Activated naive CD8-positive, alpha-beta T cell treated with anti-CD3 and anti-CD28 coated beads, Interleukin-2, amount 10 ng/mL, durations not matched to agents 7 days and 5 days (primary cell): Measurements from ENCODE around the gene NADSYN1. TPM values are rescaled to one million over a fixed set of nuclear protein-coding genes. Genes with fewer than 3 reads are reported as not detected.
"Not testable (repeated sequence)": the region's sequence is repeated elsewhere in the genome, so short reads cannot be mapped to it uniquely, and the experiment has no call there.

Experiments used
- ATAC-seq: fragments of 150-1000 bp; cut with Tn5 transposase; one replicate; pipeline ENCODE4 v1.10.0; 2021; ENCODE audit warnings: low read depth, moderate library complexity
- POLR2A ChIA-PET: fragments of 350-600 bp; sonication (Branson Sonifier 250); formaldehyde crosslinking; loops from one replicate; lab custom pipeline; 2021; ENCODE audit warnings: antibody characterized with exemption; lab: Charles Lee
- DNase-seq: peaks from one replicate; pipeline ENCODE4 v3.0.0; 2021
- H3K27ac Mint-ChIP-seq: one replicate; pipeline ENCODE4 v1.8.0; 2022; ENCODE audit warnings: mild to moderate bottlenecking, mixed read lengths
- H3K27me3 Mint-ChIP-seq: one replicate; pipeline ENCODE4 v1.8.0; 2022; ENCODE audit warnings: mild to moderate bottlenecking, moderate library complexity, mixed read lengths
- H3K36me3 Mint-ChIP-seq: one replicate; pipeline ENCODE4 v1.8.0; 2021; ENCODE audit warnings: mild to moderate bottlenecking, mixed read lengths
- H3K4me1 Mint-ChIP-seq: one replicate; pipeline ENCODE4 v1.8.0; 2021; ENCODE audit warnings: mixed read lengths
- H3K4me3 Mint-ChIP-seq: one replicate; pipeline ENCODE4 v1.8.0; 2022; ENCODE audit warnings: mild to moderate bottlenecking, moderate library complexity, mixed read lengths
- H3K9me3 Mint-ChIP-seq: one replicate; pipeline ENCODE4 v1.8.0; 2021; ENCODE audit warnings: mixed read lengths
- total RNA-seq, 2 experiments: library from RNA; stranded (reverse); gene quantifications; one replicate each; pipeline ENCODE4 v1.2.3, GENCODE V29; 2021

Gene NADSYN1
- total RNA-seq, 2 experiments from 2014 or later = 172 to 186 TPM

DNA sequence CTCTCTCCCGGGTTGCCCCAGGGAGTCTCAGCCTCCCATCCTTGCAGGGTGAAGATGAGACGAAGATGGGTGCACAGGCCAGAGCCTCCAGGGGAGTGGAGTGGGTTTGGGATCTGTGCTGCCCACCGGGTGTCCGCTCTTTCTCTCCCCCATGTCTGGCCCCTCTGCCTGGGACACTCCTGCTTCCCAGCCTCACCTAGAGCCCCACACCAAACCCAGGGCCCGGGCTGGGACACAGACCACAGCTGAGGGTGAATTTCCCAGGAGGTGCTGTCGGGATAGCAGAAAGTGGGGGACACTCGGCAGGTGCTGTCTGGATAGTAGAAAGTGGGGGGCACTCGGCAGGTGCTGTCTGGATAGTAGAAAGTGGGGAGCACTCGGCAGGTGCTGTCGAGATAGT is 49.0 kb downstream of the NADSYN1 start:
- POLR2A ChIA-PET = no interaction called here
- peaks cover 52% of the 10 kb centered on the region for H3K36me3 Mint-ChIP-seq
- ATAC-seq (no peak), DNase-seq (no peak)
- H3K4me3 Mint-ChIP-seq = no peak overlapping the region
- H3K27ac Mint-ChIP-seq = no peak overlapping the region
- no peaks in the 10 kb centered on the region for H3K27me3 Mint-ChIP-seq
- H3K9me3 Mint-ChIP-seq = peaks cover 3% of the 10 kb centered on the region
- peaks cover 6% of the 10 kb centered on the region for H3K4me1 Mint-ChIP-seq

DNA sequence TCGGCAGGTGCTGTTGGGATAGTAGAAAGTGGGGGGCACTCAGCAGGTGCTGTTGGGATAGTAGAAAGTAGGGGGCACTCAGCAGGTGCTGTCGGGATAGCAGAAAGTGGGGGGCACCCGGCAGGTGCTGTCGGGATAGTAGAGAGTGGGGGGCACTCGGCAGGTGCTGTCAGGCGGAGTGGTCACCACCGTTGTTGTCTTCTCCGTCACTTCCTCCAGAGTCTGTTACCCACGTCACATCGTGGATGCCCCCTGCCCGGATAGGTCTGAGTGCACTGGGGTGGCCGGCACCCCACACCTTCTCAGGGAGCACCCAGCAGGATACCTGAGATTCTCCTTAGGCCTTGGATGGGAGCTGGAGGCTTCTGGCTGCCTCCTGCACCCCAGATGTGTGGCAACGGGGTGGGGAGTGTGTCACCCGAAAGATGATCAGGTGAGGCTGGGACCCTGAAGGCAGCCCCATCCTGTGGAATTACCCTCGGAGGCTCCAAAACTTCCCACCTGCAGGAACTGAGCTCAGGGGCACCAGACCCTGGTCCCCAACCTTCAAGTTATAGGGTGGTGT is 50.0 kb downstream of the NADSYN1 start:
- peaks cover 6% of the 10 kb centered on the region for H3K4me1 Mint-ChIP-seq
- H3K4me3 Mint-ChIP-seq = no peak overlapping the region
- no peak overlapping the region for H3K27ac Mint-ChIP-seq
- H3K9me3 Mint-ChIP-seq = peaks cover 4% of the 10 kb centered on the region
- ATAC-seq = no peak
- peaks cover 51% of the 10 kb centered on the region for H3K36me3 Mint-ChIP-seq
- H3K27me3 Mint-ChIP-seq = no peaks in the 10 kb centered on the region
- POLR2A ChIA-PET = no interaction called here
- DNase-seq = no peak

DNA sequence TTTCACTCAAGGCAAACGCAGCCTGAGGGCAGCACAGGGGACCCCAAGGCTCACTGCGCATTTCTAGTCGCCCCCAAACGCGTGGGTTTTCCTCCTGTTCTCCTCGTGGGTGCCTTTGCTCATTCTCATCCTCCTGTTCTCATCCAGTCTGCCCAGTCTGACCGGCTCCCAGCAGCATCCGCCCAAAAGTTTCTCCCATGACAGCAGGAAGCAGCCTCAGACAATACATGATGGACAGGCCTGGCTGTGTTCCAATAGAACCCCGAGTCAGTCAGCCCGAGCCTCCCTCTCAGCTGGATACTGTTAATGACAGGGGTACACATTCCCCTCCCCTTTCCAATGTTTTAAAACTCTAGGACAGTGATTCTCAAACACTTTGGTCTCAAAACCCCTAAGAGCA is 51.5 kb downstream of the NADSYN1 start:
- peaks cover 6% of the 10 kb centered on the region for H3K9me3 Mint-ChIP-seq
- no peaks in the 10 kb centered on the region for H3K4me1 Mint-ChIP-seq
- no peak overlapping the region for H3K4me3 Mint-ChIP-seq
- no peak for ATAC-seq
- no peak for DNase-seq
- H3K27ac Mint-ChIP-seq = no peak overlapping the region
- POLR2A ChIA-PET = no interaction called here
- H3K27me3 Mint-ChIP-seq = no peaks in the 10 kb centered on the region
- peaks cover 42% of the 10 kb centered on the region for H3K36me3 Mint-ChIP-seq

DNA sequence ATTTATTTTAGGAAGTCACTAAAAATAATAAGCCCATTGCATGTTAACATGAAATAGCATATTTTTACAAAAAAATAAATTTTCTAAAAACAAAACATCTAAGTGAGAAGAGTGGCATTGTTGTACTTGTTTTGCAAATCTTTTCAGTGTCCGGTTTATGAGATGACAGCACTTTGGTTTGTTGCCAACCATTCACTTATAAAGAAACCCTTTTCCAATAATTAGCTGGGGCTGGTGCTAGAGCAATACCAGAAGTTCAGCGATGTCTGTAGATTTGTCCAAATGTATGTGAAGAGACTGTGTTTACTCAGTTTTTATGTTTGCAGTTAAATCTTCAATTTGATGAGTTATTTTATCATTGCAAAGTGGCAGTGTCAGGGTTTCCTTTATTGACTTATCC is 52.0 kb downstream of the NADSYN1 start:
- Mint-ChIP-seq H3K9me3 (peaks cover 10% of the 10 kb centered on the region), H3K4me1 (no peaks in the 10 kb centered on the region), H3K4me3 (no peak overlapping the region), H3K27ac (no peak overlapping the region), H3K27me3 (no peaks in the 10 kb centered on the region), H3K36me3 (peaks cover 39% of the 10 kb centered on the region)
- no peak for ATAC-seq
- POLR2A ChIA-PET = no interaction called here
- no peak for DNase-seq

DNA sequence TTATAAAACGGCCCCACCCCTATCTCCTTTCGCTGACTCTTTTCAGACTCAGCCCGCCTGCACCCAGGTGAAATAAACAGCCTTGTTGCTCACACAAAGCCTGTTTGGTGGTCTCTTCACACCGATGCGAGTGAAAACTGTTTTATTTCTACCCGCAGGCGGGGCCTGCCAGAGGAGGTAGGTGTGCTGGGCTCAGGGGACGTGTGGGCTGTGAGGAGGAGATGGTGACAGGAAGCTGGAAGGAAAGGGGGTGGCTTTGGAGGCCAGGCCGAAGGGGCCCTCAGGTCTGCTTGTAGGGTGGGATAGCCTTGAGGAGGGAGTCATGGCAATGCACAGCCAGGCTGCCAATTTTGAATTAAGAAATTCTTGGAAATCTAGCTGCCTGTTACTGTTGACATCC is 52.8 kb downstream of the NADSYN1 start:
- Mint-ChIP-seq H3K27me3 (no peaks in the 10 kb centered on the region), H3K36me3 (peaks cover 33% of the 10 kb centered on the region), H3K4me3 (no peak overlapping the region), H3K9me3 (peaks cover 12% of the 10 kb centered on the region), H3K4me1 (no peaks in the 10 kb centered on the region), H3K27ac (no peak overlapping the region)
- POLR2A ChIA-PET = no interaction called here
- ATAC-seq = no peak
- DNase-seq = no peak

DNA sequence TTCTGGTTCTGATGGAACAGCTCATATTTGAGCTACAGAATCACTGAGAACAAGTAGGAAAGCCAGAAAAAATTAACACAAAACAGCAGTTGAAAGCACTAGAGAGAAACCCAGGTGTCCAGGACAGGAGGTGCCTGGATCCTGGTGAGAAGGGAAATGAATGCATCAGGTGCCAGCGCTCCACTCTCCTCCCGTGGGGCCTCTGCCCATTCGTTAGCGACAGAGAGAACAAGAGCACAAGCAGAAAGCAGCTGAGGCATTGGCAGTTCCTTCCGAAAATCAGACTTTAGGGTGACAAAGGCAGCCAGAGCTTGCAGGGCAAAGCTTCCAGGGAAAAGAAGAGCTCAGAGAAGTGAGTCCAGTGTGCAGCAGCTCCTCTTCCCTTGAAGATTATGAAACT is 54.1 kb downstream of the NADSYN1 start:
- ATAC-seq (no peak), DNase-seq (no peak)
- POLR2A ChIA-PET = no interaction called here
- Mint-ChIP-seq H3K36me3 (peaks cover 32% of the 10 kb centered on the region), H3K4me3 (no peak overlapping the region), H3K9me3 (peaks cover 12% of the 10 kb centered on the region), H3K27ac (no peak overlapping the region), H3K27me3 (no peaks in the 10 kb centered on the region), H3K4me1 (no peaks in the 10 kb centered on the region)

DNA sequence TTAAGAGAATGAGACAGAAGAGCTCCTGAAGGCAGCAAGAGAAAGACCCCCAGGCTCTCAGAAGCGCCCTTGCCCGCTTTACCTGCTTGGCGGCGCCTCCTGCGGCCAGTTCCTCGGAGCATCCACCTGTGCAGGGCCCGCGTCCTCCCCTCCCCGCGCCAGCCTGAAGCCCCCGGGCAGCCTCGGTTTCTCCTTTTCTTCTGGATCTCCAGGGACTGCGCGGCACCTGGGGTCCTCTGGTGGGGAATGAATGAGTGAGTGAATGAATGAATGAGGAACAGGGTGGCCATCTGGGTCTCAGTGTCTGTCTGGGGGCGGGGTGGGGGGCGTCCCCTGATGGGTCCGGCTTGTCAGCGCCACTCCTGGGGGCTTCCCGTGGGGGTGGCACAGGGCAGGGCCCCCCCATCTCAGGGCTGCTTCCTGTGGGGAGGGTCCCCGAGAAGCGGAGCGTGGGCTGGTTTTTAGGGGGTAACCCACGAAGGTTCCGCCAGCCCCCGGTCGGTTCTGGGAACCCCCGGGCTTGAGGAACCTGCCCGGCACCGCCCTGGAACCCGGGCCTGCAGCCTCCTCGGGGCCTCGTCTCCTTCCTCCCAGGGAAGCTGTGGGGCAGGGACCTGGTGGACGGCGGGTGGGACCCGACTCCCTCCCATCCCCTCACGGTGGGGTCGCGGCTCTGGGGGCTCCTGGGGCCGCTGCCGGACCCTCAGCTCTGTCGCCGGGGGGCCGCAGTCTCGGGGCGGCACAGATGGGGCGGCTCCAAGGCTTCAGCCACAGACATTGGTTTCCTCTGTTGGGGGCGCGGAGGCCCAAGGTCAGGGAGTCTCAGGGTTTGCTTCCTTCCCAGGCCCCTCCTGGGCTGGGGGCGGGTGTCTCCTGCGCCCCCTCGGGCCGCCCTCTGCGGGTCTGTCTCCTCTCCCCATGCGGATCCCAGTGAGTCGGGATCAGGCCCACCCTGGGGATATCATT is 65.8 kb downstream of the NADSYN1 start:
- DNase-seq (no peak), ATAC-seq (no peak)
- no peak overlapping the region for H3K27ac Mint-ChIP-seq
- no peak overlapping the region for H3K4me3 Mint-ChIP-seq
- peaks cover 3% of the 10 kb centered on the region for H3K36me3 Mint-ChIP-seq
- POLR2A ChIA-PET = no interaction called here
- no peaks in the 10 kb centered on the region for H3K4me1 Mint-ChIP-seq
- no peaks in the 10 kb centered on the region for H3K27me3 Mint-ChIP-seq
- peaks cover 7% of the 10 kb centered on the region for H3K9me3 Mint-ChIP-seq

DNA sequence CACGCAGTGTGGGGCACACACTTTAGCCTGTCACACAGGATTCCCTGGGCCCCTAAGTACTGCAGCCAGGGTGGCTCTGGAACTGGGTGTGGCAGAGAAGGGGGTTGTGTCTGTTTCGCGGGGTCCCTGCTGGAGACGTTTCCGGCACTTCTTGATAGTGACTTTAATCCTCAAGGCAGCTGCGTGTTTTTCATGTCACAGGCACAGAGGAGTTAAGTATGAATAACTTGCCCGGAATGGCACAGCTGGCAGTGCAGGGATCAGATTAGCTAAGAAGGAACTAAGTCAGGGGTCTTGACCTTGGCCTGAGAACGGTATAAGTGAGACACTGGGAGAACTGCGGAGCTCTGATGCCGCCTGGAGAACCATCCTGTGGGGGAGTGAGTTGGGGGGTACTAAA is 66.5 kb downstream of the NADSYN1 start:
- H3K27ac Mint-ChIP-seq = no peak overlapping the region
- POLR2A ChIA-PET = no interaction called here
- no peak for DNase-seq

GRCh38 chr11:71525188-71525937 is 72.4 kb downstream of the NADSYN1 start:
- Mint-ChIP-seq H3K27ac (no peak overlapping the region), H3K4me3 (no peak overlapping the region), H3K4me1 (no peaks in the 10 kb centered on the region), H3K27me3 (peaks cover 4% of the 10 kb centered on the region), H3K9me3 (peaks cover 7% of the 10 kb centered on the region), H3K36me3 (peaks cover 3% of the 10 kb centered on the region)
- DNase-seq (no peak), ATAC-seq (no peak)
- POLR2A ChIA-PET = no interaction called here

More for the DNA sequence above, 66.5 kb downstream of the NADSYN1 start:
- ATAC-seq = no peak
- no peaks in the 10 kb centered on the region for H3K27me3 Mint-ChIP-seq
- peaks cover 7% of the 10 kb centered on the region for H3K9me3 Mint-ChIP-seq
- no peaks in the 10 kb centered on the region for H3K4me1 Mint-ChIP-seq
- peaks cover 3% of the 10 kb centered on the region for H3K36me3 Mint-ChIP-seq
- H3K4me3 Mint-ChIP-seq = no peak overlapping the region

DNA sequence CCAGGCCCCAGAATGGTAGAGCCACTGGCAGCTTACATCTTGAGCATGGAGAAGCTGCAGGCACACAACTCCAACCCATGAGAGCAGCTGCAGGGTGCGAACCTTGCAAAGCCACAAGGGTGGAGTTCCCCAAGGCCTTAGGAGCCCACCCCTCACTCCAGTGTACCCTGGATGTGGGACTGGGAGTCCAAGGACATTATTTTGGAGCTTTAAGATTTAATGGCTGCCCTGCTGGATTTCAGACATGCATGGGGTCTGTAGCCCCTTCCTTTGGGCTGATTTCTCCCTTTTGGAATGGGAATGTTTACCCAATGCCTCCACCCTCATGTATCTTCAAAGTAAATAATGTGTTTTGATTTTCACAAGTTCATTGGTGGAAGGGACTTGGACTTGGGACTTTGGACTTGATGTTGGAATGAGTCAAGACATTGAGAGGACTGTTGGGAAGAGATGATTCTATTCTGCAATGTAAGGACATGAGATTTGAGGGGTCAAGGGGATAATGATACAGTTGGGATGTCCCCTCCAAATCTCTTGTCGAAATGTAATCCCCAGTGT is 73.0 kb downstream of the NADSYN1 start:
- DNase-seq = no peak
- H3K27me3 Mint-ChIP-seq = peaks cover 4% of the 10 kb centered on the region
- ATAC-seq = no peak

GRCh38 chr11:71526796-71527575 is 74.0 kb downstream of the NADSYN1 start, which contains the start of gene KRTAP5-7:
Gene KRTAP5-7 (plus strand): TSS chr11:71527267. CDS start chr11:71527301, 34 bp downstream.
- POLR2A ChIA-PET, DNase-seq, H3K9me3 Mint-ChIP-seq, H3K36me3 Mint-ChIP-seq, ATAC-seq, H3K27me3 Mint-ChIP-seq, H3K27ac Mint-ChIP-seq, H3K4me3 Mint-ChIP-seq, H3K4me1 Mint-ChIP-seq: not testable (repeated sequence)

More for the DNA sequence above, 73.0 kb downstream of the NADSYN1 start:
- Mint-ChIP-seq H3K4me3 (no peak overlapping the region), H3K9me3 (peaks cover 7% of the 10 kb centered on the region), H3K36me3 (peaks cover 3% of the 10 kb centered on the region), H3K4me1 (no peaks in the 10 kb centered on the region), H3K27ac (no peak overlapping the region)
- POLR2A ChIA-PET = no interaction called here

- ATAC-seq (no peak), DNase-seq (no peak)
- peaks cover 1% of the 10 kb centered on the region for H3K9me3 Mint-ChIP-seq
- no peaks in the 10 kb centered on the region for H3K4me1 Mint-ChIP-seq
- H3K36me3 Mint-ChIP-seq = no peaks in the 10 kb centered on the region
- no peak overlapping the region for H3K27ac Mint-ChIP-seq
- POLR2A ChIA-PET = no interaction called here
- no peak overlapping the region for H3K4me3 Mint-ChIP-seq
- peaks cover 4% of the 10 kb centered on the region for H3K27me3 Mint-ChIP-seq
These were observed 74.7 kb downstream of the NADSYN1 start for GRCh38 chr11:71527576-71528210.
